Bronchial epithelial cell (primary cell): ENCODE measurements around the gene TMEM255A. TPM values are rescaled to one million over a fixed set of nuclear protein-coding genes. Genes with fewer than 3 reads are reported as not detected.

Source experiments
- DNase-seq: peaks from one replicate; pipeline ENCODE4 v3.0.0-alpha.2; 2010; ENCODE audit warnings: low read depth
- FAIRE-seq: peaks from 2 replicates; lab custom pipeline; 2011; peaks lifted over from hg19 to GRCh38; lab: Jason Lieb, UNC
- H3K27me3 ChIP-seq: 2 replicates; pipeline ENCODE4 v1.5.1; 2011; ENCODE audit warnings: low read length; ENCODE audit not compliant: control insufficient read depth, insufficient read depth
- H3K36me3 ChIP-seq: 2 replicates; pipeline ENCODE4 v1.5.1; 2011; ENCODE audit warnings: low read length; ENCODE audit not compliant: control insufficient read depth, insufficient read depth
- H3K4me3 ChIP-seq: 2 replicates; pipeline ENCODE4 v1.5.1; 2011; ENCODE audit warnings: mild to moderate bottlenecking, low read depth, low read length, control low read depth
- total RNA-seq: library from RNA; depleted of rRNA; stranded (reverse); fragments of >200 nt; gene quantifications from 2 replicates; pipeline ENCODE4 v1.2.1, GENCODE V29; 2014
- TF ChIP-seq, protein P1 (sequence below): IDR thresholded peaks from 2 replicates; pipeline ENCODE4 v1.5.1; 2011; ENCODE audit warnings: mild to moderate bottlenecking, moderate library complexity, low read length, control low read depth, inconsistent platforms; ENCODE audit not compliant: insufficient read depth, severe bottlenecking

The TMEM255A gene
- total RNA-seq, 1 donor from 2014 or later: not detected

DNA sequence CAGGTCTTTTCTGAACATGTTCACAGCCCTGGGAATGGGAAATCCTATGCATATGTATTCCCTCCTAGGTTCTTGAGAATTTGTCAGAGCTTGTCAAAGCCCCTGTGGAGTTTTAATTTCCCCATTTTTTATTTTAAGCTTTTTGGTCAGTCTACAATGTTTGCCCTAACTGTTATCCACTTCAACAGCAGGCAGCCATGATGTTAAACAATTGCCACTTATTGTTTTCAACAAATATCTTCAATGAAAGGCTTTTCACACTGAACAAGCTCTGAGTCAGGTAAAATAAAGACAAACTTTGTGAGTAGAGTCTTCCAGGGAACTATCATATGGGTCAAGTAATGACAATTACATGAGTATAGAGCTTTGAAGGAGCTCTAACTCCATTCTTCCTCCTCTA is 25.6 kb upstream of the TMEM255A start:
- TF ChIP-seq, protein P1, sequence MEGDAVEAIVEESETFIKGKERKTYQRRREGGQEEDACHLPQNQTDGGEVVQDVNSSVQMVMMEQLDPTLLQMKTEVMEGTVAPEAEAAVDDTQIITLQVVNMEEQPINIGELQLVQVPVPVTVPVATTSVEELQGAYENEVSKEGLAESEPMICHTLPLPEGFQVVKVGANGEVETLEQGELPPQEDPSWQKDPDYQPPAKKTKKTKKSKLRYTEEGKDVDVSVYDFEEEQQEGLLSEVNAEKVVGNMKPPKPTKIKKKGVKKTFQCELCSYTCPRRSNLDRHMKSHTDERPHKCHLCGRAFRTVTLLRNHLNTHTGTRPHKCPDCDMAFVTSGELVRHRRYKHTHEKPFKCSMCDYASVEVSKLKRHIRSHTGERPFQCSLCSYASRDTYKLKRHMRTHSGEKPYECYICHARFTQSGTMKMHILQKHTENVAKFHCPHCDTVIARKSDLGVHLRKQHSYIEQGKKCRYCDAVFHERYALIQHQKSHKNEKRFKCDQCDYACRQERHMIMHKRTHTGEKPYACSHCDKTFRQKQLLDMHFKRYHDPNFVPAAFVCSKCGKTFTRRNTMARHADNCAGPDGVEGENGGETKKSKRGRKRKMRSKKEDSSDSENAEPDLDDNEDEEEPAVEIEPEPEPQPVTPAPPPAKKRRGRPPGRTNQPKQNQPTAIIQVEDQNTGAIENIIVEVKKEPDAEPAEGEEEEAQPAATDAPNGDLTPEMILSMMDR: no peak
- H3K36me3 ChIP-seq: no peaks in the 10 kb centered on the region
- H3K27me3 ChIP-seq: no peaks in the 10 kb centered on the region
- FAIRE-seq (no peak), DNase-seq (no peak)
- no peak overlapping the region for H3K4me3 ChIP-seq

DNA sequence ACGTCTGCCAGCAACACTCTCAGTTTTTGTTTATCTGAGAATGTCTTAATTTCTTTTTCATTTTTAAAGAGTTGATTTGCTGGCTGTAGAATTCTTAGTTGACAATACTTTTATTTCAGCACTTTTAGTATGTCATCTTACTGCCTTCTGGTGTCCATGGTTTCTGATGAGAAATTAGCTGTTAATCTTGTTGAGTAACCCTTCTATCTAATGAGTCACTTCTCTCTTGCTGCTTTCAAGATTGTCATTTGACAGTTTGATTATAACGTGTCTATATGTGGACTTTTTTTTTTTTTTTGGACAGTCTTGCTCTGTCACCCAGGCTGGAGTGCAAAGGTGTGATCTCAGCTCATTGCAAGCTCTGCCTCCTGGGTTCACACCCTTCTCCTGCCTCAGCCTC is 24.0 kb upstream of the TMEM255A start:
- TF ChIP-seq, protein P1: no peak
- Histone ChIP-seq H3K4me3 (no peak overlapping the region), H3K36me3 (no peaks in the 10 kb centered on the region), H3K27me3 (no peaks in the 10 kb centered on the region)
- FAIRE-seq (no peak), DNase-seq (peak; percentile 17)

DNA sequence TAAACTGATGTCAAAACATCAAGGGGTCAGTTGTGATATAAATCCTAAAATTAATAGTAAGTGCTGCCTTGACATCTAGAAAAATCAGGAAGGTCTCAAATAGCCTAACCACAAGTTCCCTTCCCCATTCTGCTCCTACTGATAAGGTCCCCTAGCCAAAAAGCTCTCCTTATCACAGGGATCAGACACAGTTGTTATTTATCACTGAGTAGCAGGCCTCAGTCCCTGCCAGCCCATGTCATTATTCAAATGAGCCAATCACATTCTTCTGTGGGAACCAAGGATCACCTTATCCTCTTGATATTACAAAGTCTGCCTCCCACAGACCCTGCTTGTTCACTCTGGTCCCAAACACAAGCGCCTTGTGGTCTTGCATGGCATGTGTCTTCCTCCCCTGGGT is 23.3 kb upstream of the TMEM255A start:
- H3K4me3 ChIP-seq: no peak overlapping the region
- H3K27me3 ChIP-seq: no peaks in the 10 kb centered on the region
- H3K36me3 ChIP-seq: no peaks in the 10 kb centered on the region
- TF ChIP-seq, protein P1: no peak
- FAIRE-seq (no peak), DNase-seq (no peak)

DNA sequence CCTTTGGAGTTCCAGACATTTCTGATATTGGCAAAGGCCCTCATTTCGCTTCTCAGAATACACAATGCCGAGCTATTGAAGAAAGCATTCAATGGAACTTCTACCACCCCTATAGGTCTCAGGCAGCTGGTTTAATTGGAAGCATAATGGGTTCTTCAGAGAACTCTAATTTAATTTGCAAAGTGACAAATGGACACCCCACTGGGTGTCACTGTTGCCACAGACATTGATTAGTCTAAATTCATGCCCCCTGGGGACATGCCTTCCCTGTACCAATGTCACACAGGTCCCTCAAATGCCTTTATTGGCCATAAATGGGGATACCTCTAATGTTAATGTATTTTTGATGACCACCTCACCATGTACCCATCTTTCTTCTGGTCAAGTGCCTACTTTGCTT is 22.9 kb upstream of the TMEM255A start:
- no peak overlapping the region for H3K4me3 ChIP-seq
- TF ChIP-seq, protein P1: no peak
- no peaks in the 10 kb centered on the region for H3K27me3 ChIP-seq
- no peak for FAIRE-seq
- no peaks in the 10 kb centered on the region for H3K36me3 ChIP-seq
- DNase-seq: no peak

DNA sequence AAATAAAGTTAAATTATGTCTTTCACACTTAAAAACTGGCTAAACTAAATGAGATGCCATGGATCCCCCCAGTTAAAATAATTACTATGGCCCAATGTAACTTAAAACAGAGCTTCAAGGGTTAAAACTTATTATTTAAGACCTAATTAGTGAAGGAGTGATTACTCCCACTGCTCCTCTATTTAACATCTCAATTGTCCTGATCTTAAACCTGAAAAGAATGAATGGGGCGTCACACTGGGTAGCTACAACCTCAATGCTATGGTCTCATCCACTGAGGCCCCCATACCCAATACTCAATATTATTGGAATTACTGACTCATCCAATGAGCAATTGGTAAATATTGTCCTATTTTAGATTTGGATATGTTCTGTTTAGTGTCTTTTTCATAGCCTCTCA is 21.1 kb upstream of the TMEM255A start:
- no peak for FAIRE-seq
- no peak for DNase-seq
- H3K27me3 ChIP-seq: no peaks in the 10 kb centered on the region
- H3K4me3 ChIP-seq: no peak overlapping the region
- TF ChIP-seq, protein P1: no peak
- H3K36me3 ChIP-seq: no peaks in the 10 kb centered on the region

DNA sequence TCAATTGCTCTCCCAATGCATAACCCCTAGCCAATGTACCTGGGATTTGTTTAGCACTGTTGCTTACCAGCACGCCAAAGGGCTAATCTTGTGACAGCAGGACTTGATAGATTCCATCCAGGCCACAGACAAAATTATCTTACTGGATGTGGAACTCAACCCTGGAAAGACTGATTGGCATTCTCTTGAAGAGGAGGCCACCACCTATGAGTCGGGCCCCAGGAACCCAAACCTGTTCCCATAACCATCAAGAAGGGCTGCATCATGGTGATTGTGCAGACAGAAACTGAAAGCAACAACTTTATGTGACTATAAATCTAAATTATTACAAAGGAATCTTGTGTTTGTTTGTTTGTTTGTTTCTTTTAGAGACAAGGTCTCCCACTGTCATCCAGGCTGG is 19.9 kb upstream of the TMEM255A start:
- DNase-seq: no peak
- H3K4me3 ChIP-seq: no peak overlapping the region
- no peaks in the 10 kb centered on the region for H3K36me3 ChIP-seq
- no peaks in the 10 kb centered on the region for H3K27me3 ChIP-seq
- TF ChIP-seq, protein P1: no peak
- no peak for FAIRE-seq
